Stimulated activated naive CD8-positive, alpha-beta T cell treated with anti-CD3 and anti-CD28 coated beads, Interleukin-15, amount 100 ng/mL, for 72 hours (primary cell): Measurements from ENCODE around the gene CCDC116.
"Not testable (repeated sequence)": the region's sequence is repeated elsewhere in the genome, so short reads cannot be mapped to it uniquely, and the experiment has no call there.

Source experiments
- ATAC-seq: fragments of 150-1000 bp; cut with Tn5 transposase; 2 replicates; pipeline ENCODE4 v1.10.0; 2021; ENCODE audit warnings: mild to moderate bottlenecking, moderate library complexity
- DNase-seq, 2 donors: peaks; one replicate each; pipeline ENCODE4 v3.0.0; 2021 to 2022
- H3K27ac Mint-ChIP-seq, 2 donors: one replicate each; pipeline ENCODE4 v1.8.0; 2022; ENCODE audit warnings: mild to moderate bottlenecking in 2 of 2, mixed read lengths in 2 of 2, moderate library complexity in 2 of 2
- H3K27me3 Mint-ChIP-seq: one replicate; pipeline ENCODE4 v1.8.0; 2022; ENCODE audit warnings: mixed read lengths
- H3K4me1 Mint-ChIP-seq: one replicate; pipeline ENCODE4 v1.8.0; 2022; ENCODE audit warnings: mild to moderate bottlenecking, mixed read lengths
- H3K4me3 Mint-ChIP-seq, 2 donors: one replicate each; pipeline ENCODE4 v1.8.0; 2022; ENCODE audit warnings: mild to moderate bottlenecking in 2 of 2, mixed read lengths in 2 of 2, moderate library complexity in 1 of 2
- H3K9me3 Mint-ChIP-seq, 2 donors: one replicate each; pipeline ENCODE4 v1.8.0; 2022; ENCODE audit warnings: mixed read lengths in 2 of 2

Gene CCDC116

GRCh38 chr22:21674638-21675245, 42.2 kb downstream of the CCDC116 start:
- H3K27me3 Mint-ChIP-seq, result no peaks in the 10 kb centered on the region
- peaks cover 7% of the 10 kb centered on the region for H3K4me1 Mint-ChIP-seq
- no peaks in the 10 kb centered on the region for H3K9me3 Mint-ChIP-seq
- ATAC-seq, result no peak
- no peak overlapping the region for H3K4me3 Mint-ChIP-seq
- DNase-seq, result no peak
- H3K27ac Mint-ChIP-seq, result no peak overlapping the region

- Mint-ChIP-seq H3K9me3 (no peaks in the 10 kb centered on the region), H3K4me1 (peaks cover 6% of the 10 kb centered on the region), H3K27me3 (no peaks in the 10 kb centered on the region), H3K27ac (no peak overlapping the region), H3K4me3 (no peak overlapping the region)
- ATAC-seq, result no peak
- no peak for DNase-seq
Measured at GRCh38 chr22:21677606-21678443, 45.3 kb downstream of the CCDC116 start.

GRCh38 chr22:21678842-21679241, 46.3 kb downstream of the CCDC116 start:
- H3K27me3 Mint-ChIP-seq, H3K27ac Mint-ChIP-seq, H3K4me3 Mint-ChIP-seq, DNase-seq, H3K4me1 Mint-ChIP-seq, H3K9me3 Mint-ChIP-seq, ATAC-seq: not testable (repeated sequence)

DNA sequence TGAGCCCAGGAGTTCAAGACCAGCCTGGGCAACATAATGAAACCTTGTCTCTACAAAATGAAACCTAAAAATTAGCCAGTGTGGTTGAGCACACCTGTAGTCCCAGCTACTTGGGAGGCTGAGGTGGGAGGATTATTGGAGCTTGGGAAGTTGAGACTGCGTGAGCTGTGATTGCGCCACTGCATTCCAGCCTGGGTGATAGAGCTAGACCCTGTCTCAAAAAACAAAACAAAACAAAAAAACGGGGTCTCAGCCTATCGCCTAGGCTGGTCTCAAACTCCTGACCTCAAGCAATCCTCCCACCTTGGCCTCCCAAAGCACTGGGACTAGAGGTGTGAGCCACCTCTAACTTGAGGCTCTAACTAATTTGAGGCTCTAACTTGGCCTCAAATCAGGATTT, 46.8 kb downstream of the CCDC116 start:
- Mint-ChIP-seq H3K27me3 (no peaks in the 10 kb centered on the region), H3K9me3 (no peaks in the 10 kb centered on the region)
- no peak for ATAC-seq

GRCh38 chr22:21680830-21681565, 48.4 kb downstream of the CCDC116 start:
- no peak overlapping the region for H3K4me3 Mint-ChIP-seq
- H3K4me1 Mint-ChIP-seq, result no peaks in the 10 kb centered on the region
- no peaks in the 10 kb centered on the region for H3K27me3 Mint-ChIP-seq
- ATAC-seq (no peak), DNase-seq (no peak)
- no peaks in the 10 kb centered on the region for H3K9me3 Mint-ChIP-seq
- no peak overlapping the region for H3K27ac Mint-ChIP-seq

More for the DNA sequence above, 46.8 kb downstream of the CCDC116 start:
- Mint-ChIP-seq H3K4me1 (no peaks in the 10 kb centered on the region), H3K4me3 (no peak overlapping the region), H3K27ac (no peak overlapping the region)
- no peak for DNase-seq

GRCh38 chr22:21681566-21682370, 49.2 kb downstream of the CCDC116 start:
- Mint-ChIP-seq H3K9me3 (no peaks in the 10 kb centered on the region), H3K4me1 (no peaks in the 10 kb centered on the region), H3K27me3 (no peaks in the 10 kb centered on the region), H3K4me3 (no peak overlapping the region), H3K27ac (no peak overlapping the region)
- ATAC-seq (no peak), DNase-seq (no peak)

GRCh38 chr22:21682385-21683175, 50.0 kb downstream of the CCDC116 start:
- H3K27me3 Mint-ChIP-seq, result no peaks in the 10 kb centered on the region
- peak overlapping the region in 1 of 2 donors; percentile 15 for H3K27ac Mint-ChIP-seq
- ATAC-seq (no peak), DNase-seq (no peak)
- H3K4me3 Mint-ChIP-seq, result no peak overlapping the region
- H3K4me1 Mint-ChIP-seq, result no peaks in the 10 kb centered on the region
- H3K9me3 Mint-ChIP-seq, result no peaks in the 10 kb centered on the region

- Mint-ChIP-seq H3K9me3 (no peaks in the 10 kb centered on the region), H3K4me1 (peaks cover 5% of the 10 kb centered on the region), H3K27me3 (no peaks in the 10 kb centered on the region), H3K4me3 (no peak overlapping the region), H3K27ac (no peak overlapping the region)
- ATAC-seq (no peak), DNase-seq (no peak)
Measured at GRCh38 chr22:21683401-21683811, 50.8 kb downstream of the CCDC116 start.

- no peak overlapping the region for H3K4me3 Mint-ChIP-seq
- no peaks in the 10 kb centered on the region for H3K9me3 Mint-ChIP-seq
- ATAC-seq (no peak), DNase-seq (no peak)
- H3K27ac Mint-ChIP-seq, result peak overlapping the region in 1 of 2 donors; percentile 28
- H3K4me1 Mint-ChIP-seq, result peaks cover 17% of the 10 kb centered on the region
- H3K27me3 Mint-ChIP-seq, result no peaks in the 10 kb centered on the region
Measured at GRCh38 chr22:21684492-21685163, 52.1 kb downstream of the CCDC116 start.

- Mint-ChIP-seq H3K4me3 (no peak overlapping the region), H3K27ac (peak overlapping the region; percentile 28 to 33), H3K27me3 (no peaks in the 10 kb centered on the region)
Measured at GRCh38 chr22:21685164-21685513, 52.6 kb downstream of the CCDC116 start.

DNA sequence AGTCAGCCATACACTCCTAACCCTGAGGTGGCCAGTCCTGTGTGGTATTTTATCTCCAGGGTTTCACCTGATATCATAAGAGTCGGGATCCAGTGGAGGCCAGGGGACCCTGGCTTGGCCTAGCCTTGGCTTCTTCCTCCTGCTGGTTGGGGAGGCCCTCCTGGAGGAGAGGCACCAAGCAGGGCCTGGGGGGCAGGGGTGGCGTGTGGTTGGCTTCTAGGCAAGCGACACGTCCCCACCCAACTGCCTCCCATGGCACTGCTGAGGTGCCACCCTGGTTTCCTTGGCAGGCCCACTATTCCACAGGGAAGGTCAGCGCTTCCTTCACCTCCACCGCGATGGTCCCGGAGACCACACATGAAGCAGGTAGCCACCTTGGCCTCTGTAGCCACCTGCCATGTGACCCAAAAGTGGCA, 53.6 kb downstream of the CCDC116 start:
- Mint-ChIP-seq H3K27ac (no peak overlapping the region), H3K4me1 (peaks cover 32% of the 10 kb centered on the region), H3K4me3 (no peak overlapping the region), H3K27me3 (no peaks in the 10 kb centered on the region), H3K9me3 (no peaks in the 10 kb centered on the region)
- ATAC-seq (no peak), DNase-seq (no peak)

More at GRCh38 chr22:21685164-21685513, 52.6 kb downstream of the CCDC116 start:
- Mint-ChIP-seq H3K4me1 (peaks cover 22% of the 10 kb centered on the region), H3K9me3 (no peaks in the 10 kb centered on the region)
- DNase-seq (no peak), ATAC-seq (no peak)
